ENCODE data around the gene TGFBR3.

DNA sequence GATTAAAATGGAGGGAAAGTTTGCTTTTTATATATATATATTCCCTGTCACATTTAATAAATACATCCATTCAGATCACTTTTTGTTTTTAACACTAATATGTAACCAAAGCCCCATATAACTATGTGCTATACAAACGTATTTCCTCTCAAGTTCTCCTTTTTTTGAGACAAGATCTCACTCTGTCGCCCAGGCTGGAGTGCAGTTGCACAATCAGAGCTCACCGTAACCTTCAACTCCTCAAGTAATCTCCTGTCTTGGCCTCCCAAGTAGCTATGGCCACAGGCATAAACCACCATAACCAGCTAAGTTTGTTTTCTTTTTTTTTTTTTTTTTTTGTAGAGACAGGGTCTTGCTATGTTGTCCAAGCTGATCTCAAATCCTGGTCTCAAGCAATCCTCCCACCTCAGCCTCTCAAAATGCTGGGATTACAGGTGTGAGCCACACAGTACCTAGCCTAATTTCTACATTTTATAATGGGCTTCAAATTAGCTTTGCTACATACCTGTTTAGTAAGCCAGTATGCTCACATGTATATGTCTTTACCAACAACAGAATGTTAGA is 120.0 kb downstream of the TGFBR3 start:
- TF ChIP-seq, protein P1, sequence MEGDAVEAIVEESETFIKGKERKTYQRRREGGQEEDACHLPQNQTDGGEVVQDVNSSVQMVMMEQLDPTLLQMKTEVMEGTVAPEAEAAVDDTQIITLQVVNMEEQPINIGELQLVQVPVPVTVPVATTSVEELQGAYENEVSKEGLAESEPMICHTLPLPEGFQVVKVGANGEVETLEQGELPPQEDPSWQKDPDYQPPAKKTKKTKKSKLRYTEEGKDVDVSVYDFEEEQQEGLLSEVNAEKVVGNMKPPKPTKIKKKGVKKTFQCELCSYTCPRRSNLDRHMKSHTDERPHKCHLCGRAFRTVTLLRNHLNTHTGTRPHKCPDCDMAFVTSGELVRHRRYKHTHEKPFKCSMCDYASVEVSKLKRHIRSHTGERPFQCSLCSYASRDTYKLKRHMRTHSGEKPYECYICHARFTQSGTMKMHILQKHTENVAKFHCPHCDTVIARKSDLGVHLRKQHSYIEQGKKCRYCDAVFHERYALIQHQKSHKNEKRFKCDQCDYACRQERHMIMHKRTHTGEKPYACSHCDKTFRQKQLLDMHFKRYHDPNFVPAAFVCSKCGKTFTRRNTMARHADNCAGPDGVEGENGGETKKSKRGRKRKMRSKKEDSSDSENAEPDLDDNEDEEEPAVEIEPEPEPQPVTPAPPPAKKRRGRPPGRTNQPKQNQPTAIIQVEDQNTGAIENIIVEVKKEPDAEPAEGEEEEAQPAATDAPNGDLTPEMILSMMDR (IDR thresholded peaks at IDR 0.05), result no peak
- TF ChIP-seq POLR2AphosphoS5 (IDR thresholded peaks at IDR 0.05; ENCODE audit: low read depth, low read length), result no peak

Measured in Panc1 (cell line).